GM12892 (cell line): ENCODE measurements around the gene ZDHHC14.

Experiments
- POLR2A ChIP-seq: IDR thresholded peaks from 2 replicates; pipeline ENCODE4 v1.6.1; 2011; ENCODE audit warnings: low read depth, low read length, control low read depth
- POLR2AphosphoS5 ChIP-seq: IDR thresholded peaks from 2 replicates; pipeline ENCODE4 v1.6.1; 2011; ENCODE audit warnings: low read depth, low read length, control low read depth
- TAF1 ChIP-seq: IDR thresholded peaks from 2 replicates; pipeline ENCODE4 v1.6.1; 2011; ENCODE audit warnings: low read depth, mild to moderate bottlenecking, control low read depth, low read length, borderline replicate concordance

DNA sequence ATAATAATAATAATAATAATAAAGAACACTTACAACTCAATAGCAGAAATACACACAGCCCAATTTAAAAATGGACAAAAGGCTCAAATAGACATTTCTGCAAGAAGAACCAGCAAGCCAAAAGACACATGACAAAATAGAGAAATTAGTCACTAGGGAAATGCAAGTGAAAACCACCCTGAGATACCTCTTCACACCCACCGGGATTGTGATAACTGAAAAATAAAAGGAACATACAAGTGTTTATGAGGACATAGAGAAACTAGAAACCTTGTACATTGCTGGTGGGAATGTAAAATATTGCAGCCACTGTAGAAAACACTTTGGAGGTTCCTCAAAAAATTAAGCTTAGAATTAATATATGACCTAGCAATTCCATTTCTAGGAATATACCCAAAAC lies 59.2 kb downstream of the ZDHHC14 start:
- TF ChIP-seq POLR2A (no peak), POLR2AphosphoS5 (no peak), TAF1 (no peak)
